ENCODE data around the gene HTRA1. TPM values are rescaled to one million over a fixed set of nuclear protein-coding genes. Genes with fewer than 3 reads are reported as not detected.

The HTRA1 gene
- polyA plus RNA-seq, 1 donor from 2014 or later = 1.4 TPM

GRCh38 chr10:122480146-122480833, 18.9 kb downstream of the HTRA1 start:
- no peak overlapping the region for H3K4me2 ChIP-seq (ENCODE audit: low read length)
- no peaks in the 10 kb centered on the region for H3K9me2 ChIP-seq (ENCODE audit: insufficient read depth, low read length)
- H3K27me3 ChIP-seq (ENCODE audit: insufficient read depth, low read depth, low read length) = no peaks in the 10 kb centered on the region
- no peak overlapping the region for H3K9ac ChIP-seq (ENCODE audit: low read length)
- no peaks in the 10 kb centered on the region for H3F3A ChIP-seq (ENCODE audit: insufficient read depth, low read length, poor library complexity, severe bottlenecking)
- no peak overlapping the region for H3K4me3 ChIP-seq (ENCODE audit: low read length)
- H3K79me2 ChIP-seq (replicated peaks; ENCODE audit: insufficient read depth, low read length) = no peaks in the 10 kb centered on the region
- no peak overlapping the region for H2AFZ ChIP-seq (ENCODE audit: low read depth, low read length)
- no peaks in the 10 kb centered on the region for H3K36me3 ChIP-seq (ENCODE audit: insufficient read depth, low read length)
- no peak for TF ChIP-seq SMC3 (conservative IDR thresholded peaks at IDR 0.05; ENCODE audit: poor library complexity)
- no peak for TF ChIP-seq RAD21 (conservative IDR thresholded peaks at IDR 0.05)
- TF ChIP-seq TAF1 (IDR thresholded peaks at IDR 0.05; ENCODE audit: low read depth) = no peak
- TF ChIP-seq, protein P1, sequence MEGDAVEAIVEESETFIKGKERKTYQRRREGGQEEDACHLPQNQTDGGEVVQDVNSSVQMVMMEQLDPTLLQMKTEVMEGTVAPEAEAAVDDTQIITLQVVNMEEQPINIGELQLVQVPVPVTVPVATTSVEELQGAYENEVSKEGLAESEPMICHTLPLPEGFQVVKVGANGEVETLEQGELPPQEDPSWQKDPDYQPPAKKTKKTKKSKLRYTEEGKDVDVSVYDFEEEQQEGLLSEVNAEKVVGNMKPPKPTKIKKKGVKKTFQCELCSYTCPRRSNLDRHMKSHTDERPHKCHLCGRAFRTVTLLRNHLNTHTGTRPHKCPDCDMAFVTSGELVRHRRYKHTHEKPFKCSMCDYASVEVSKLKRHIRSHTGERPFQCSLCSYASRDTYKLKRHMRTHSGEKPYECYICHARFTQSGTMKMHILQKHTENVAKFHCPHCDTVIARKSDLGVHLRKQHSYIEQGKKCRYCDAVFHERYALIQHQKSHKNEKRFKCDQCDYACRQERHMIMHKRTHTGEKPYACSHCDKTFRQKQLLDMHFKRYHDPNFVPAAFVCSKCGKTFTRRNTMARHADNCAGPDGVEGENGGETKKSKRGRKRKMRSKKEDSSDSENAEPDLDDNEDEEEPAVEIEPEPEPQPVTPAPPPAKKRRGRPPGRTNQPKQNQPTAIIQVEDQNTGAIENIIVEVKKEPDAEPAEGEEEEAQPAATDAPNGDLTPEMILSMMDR (IDR thresholded peaks at IDR 0.05; ENCODE audit: poor library complexity, severe bottlenecking) = no peak
- no peak for TF ChIP-seq EZH2 (IDR thresholded peaks at IDR 0.05; ENCODE audit: borderline replicate concordance, insufficient read depth, low read length, poor library complexity, severe bottlenecking)
- TF ChIP-seq, protein P2, sequence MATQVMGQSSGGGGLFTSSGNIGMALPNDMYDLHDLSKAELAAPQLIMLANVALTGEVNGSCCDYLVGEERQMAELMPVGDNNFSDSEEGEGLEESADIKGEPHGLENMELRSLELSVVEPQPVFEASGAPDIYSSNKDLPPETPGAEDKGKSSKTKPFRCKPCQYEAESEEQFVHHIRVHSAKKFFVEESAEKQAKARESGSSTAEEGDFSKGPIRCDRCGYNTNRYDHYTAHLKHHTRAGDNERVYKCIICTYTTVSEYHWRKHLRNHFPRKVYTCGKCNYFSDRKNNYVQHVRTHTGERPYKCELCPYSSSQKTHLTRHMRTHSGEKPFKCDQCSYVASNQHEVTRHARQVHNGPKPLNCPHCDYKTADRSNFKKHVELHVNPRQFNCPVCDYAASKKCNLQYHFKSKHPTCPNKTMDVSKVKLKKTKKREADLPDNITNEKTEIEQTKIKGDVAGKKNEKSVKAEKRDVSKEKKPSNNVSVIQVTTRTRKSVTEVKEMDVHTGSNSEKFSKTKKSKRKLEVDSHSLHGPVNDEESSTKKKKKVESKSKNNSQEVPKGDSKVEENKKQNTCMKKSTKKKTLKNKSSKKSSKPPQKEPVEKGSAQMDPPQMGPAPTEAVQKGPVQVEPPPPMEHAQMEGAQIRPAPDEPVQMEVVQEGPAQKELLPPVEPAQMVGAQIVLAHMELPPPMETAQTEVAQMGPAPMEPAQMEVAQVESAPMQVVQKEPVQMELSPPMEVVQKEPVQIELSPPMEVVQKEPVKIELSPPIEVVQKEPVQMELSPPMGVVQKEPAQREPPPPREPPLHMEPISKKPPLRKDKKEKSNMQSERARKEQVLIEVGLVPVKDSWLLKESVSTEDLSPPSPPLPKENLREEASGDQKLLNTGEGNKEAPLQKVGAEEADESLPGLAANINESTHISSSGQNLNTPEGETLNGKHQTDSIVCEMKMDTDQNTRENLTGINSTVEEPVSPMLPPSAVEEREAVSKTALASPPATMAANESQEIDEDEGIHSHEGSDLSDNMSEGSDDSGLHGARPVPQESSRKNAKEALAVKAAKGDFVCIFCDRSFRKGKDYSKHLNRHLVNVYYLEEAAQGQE (IDR thresholded peaks at IDR 0.05; ENCODE audit: borderline replicate concordance) = no peak
- no peak for TF ChIP-seq MXI1 (conservative IDR thresholded peaks at IDR 0.05; ENCODE audit: poor library complexity, severe bottlenecking)
- no peak for TF ChIP-seq POLR2AphosphoS5 (IDR thresholded peaks at IDR 0.05)
- TF ChIP-seq EP300 (conservative IDR thresholded peaks at IDR 0.05; ENCODE audit: poor library complexity, severe bottlenecking) = no peak
- H3K27ac ChIP-seq (ENCODE audit: low read length) = no peak overlapping the region
- H3K9me3 ChIP-seq (ENCODE audit: low read length) = no peaks in the 10 kb centered on the region
- H4K20me1 ChIP-seq (ENCODE audit: insufficient read depth) = no peaks in the 10 kb centered on the region

DNA sequence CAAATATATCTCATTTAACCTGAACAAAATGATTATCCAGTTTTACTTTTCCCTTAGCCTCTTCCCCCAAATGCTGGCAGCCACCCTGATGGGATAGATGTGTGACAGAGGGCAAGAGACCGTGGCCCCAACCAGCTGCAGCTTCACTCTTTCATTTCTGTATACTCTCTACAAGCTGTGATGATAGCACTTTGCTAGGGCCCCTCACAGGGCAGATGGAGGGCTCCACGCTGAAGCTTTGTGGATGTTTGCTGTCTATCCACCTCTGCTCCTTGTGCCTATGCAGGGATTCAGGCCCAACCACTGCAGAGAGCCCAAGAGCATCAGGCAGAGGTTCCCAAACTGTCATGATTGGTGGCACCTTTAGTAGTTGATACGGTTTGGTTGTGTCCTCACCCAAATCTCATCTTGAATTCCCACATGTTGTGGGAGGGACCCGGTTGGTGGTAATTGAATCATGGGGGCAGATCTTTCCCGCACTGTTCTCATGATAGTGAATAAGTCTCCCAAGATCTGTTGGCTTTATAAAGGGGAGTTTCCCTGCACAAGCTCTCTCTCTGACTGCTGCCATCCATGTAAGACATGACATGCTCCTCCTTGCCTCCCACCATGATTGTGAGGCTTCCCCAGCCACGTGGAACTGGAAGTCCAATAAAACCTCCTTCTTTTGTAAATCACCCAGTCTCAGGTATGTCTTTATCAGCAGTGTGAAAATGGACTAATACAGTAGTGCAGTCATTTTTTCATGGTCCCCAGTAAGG, 20.1 kb downstream of the HTRA1 start:
- Histone ChIP-seq H3K27me3 (ENCODE audit: insufficient read depth, low read depth, low read length) (no peaks in the 10 kb centered on the region), H3K27ac (ENCODE audit: low read length) (no peak overlapping the region), H3K36me3 (ENCODE audit: insufficient read depth, low read length) (no peaks in the 10 kb centered on the region), H3K4me3 (ENCODE audit: low read length) (no peak overlapping the region), H3K79me2 (replicated peaks; ENCODE audit: insufficient read depth, low read length) (no peaks in the 10 kb centered on the region), H3K4me2 (ENCODE audit: low read length) (no peak overlapping the region), H3K9me2 (ENCODE audit: insufficient read depth, low read length) (no peaks in the 10 kb centered on the region), H2AFZ (ENCODE audit: low read depth, low read length) (no peak overlapping the region), H3K9me3 (ENCODE audit: low read length) (no peaks in the 10 kb centered on the region), H4K20me1 (ENCODE audit: insufficient read depth) (no peaks in the 10 kb centered on the region), H3K9ac (ENCODE audit: low read length) (no peak overlapping the region), H3F3A (ENCODE audit: insufficient read depth, low read length, poor library complexity, severe bottlenecking) (no peaks in the 10 kb centered on the region)
- TF ChIP-seq, protein P1 (IDR thresholded peaks at IDR 0.05; ENCODE audit: poor library complexity, severe bottlenecking) = no peak
- TF ChIP-seq, protein P2 (IDR thresholded peaks at IDR 0.05; ENCODE audit: borderline replicate concordance) = no peak
- TF ChIP-seq EP300 (conservative IDR thresholded peaks at IDR 0.05; ENCODE audit: poor library complexity, severe bottlenecking) (no peak), POLR2AphosphoS5 (IDR thresholded peaks at IDR 0.05) (no peak), MXI1 (conservative IDR thresholded peaks at IDR 0.05; ENCODE audit: poor library complexity, severe bottlenecking) (no peak), SMC3 (conservative IDR thresholded peaks at IDR 0.05; ENCODE audit: poor library complexity) (no peak), RAD21 (conservative IDR thresholded peaks at IDR 0.05) (no peak), TAF1 (IDR thresholded peaks at IDR 0.05; ENCODE audit: low read depth) (no peak), EZH2 (IDR thresholded peaks at IDR 0.05; ENCODE audit: borderline replicate concordance, insufficient read depth, low read length, poor library complexity, severe bottlenecking) (no peak)
